A673 (cell line): ENCODE measurements around the gene PIAS4. TPM values are rescaled to one million over a fixed set of nuclear protein-coding genes. Genes with fewer than 3 reads are reported as not detected.

Source experiments
- BruUV-seq: library from RNA; stranded (reverse); fragments of 400-500 nt; replicated peaks from 2 replicates; lab custom pipeline; 2021; lab: Mats Ljungman, UMichigan
- CTCF ChIA-PET: fragments of 300-600 bp; sonication (Branson Sonifier 250); formaldehyde crosslinking; loops from one replicate; lab custom pipeline; 2022; ENCODE audit warnings: antibody characterized with exemption; lab: Charles Lee
- POLR2A ChIA-PET: fragments of 300-600 bp; sonication (Branson Sonifier 250); formaldehyde crosslinking; loops from one replicate; lab custom pipeline; 2022; ENCODE audit warnings: antibody characterized with exemption; ENCODE audit not compliant: low non-redundant PET; lab: Charles Lee
- DNase-seq: peaks from one replicate; pipeline ENCODE4 v3.0.0-alpha.2; 2015; ENCODE audit warnings: low spot score
- H3K27ac ChIP-seq: fragments of 200-600 bp; sonication (generic); 2 replicates; pipeline ENCODE4 v1.5.1; 2016; ENCODE audit warnings: mixed run types, low read depth, mild to moderate bottlenecking, mixed read lengths, antibody characterized with exemption, low read length; ENCODE audit not compliant: poor library complexity, severe bottlenecking
- H3K27me3 ChIP-seq: fragments of 200-600 bp; sonication (generic); replicated peaks from 2 replicates; pipeline ENCODE4 v1.6.1; 2017; ENCODE audit warnings: mixed run types, low read depth, mild to moderate bottlenecking, mixed read lengths, antibody characterized with exemption, low read length; ENCODE audit not compliant: insufficient read depth, poor library complexity
- H3K36me3 ChIP-seq: fragments of 200-600 bp; sonication (generic); 2 replicates; pipeline ENCODE4 v1.6.1; 2016; ENCODE audit warnings: mixed run types, mild to moderate bottlenecking, mixed read lengths, antibody characterized with exemption, low read length; ENCODE audit not compliant: insufficient read depth, poor library complexity, severe bottlenecking
- H3K4me1 ChIP-seq: fragments of 200-600 bp; sonication (generic); 2 replicates; pipeline ENCODE4 v1.6.1; 2017; ENCODE audit warnings: mixed run types, mild to moderate bottlenecking, mixed read lengths, antibody characterized with exemption, low read length; ENCODE audit not compliant: insufficient read depth, poor library complexity, severe bottlenecking
- H3K4me3 ChIP-seq: fragments of 200-600 bp; sonication (generic); 2 replicates; pipeline ENCODE4 v1.5.1; 2016; ENCODE audit warnings: low read depth, mixed run types, mild to moderate bottlenecking, mixed read lengths, low read length; ENCODE audit not compliant: poor library complexity, severe bottlenecking
- H3K9me3 ChIP-seq: fragments of 200-600 bp; sonication (generic); 2 replicates; pipeline ENCODE4 v1.6.1; 2016; ENCODE audit warnings: mixed run types, low read depth, mild to moderate bottlenecking, mixed read lengths, antibody characterized with exemption, low read length; ENCODE audit not compliant: poor library complexity, severe bottlenecking
- EZH2 ChIP-seq: fragments of 200-600 bp; sonication (generic); IDR thresholded peaks from 2 replicates; pipeline ENCODE4 v1.6.1; 2017; ENCODE audit warnings: borderline replicate concordance, low read depth, mild to moderate bottlenecking, mixed read lengths, antibody characterized with exemption, low read length; ENCODE audit not compliant: poor library complexity, severe bottlenecking
- intact Hi-C: fragments of 100-400 bp; cut with micrococcal nuclease; formaldehyde crosslinking; loops from one replicate; pipeline ENCODE4 v1.10.0; 2022; ENCODE audit not compliant: unreplicated experiment
- total RNA-seq: library from RNA; stranded (reverse); gene quantifications from 2 replicates; pipeline ENCODE4 v1.2.3, GENCODE V29; 2021
- TF ChIP-seq, protein P1 (sequence below): fragments of 300-800, 200-600 bp; sonication (generic); conservative IDR thresholded peaks from 2 replicates; pipeline ENCODE4 v1.5.1; 2017; ENCODE audit warnings: low read depth, mild to moderate bottlenecking, antibody characterized with exemption, low read length, moderate library complexity, mixed read lengths

PIAS4 gene
- total RNA-seq, 1 experiment from 2014 or later = 59.1 TPM

DNA sequence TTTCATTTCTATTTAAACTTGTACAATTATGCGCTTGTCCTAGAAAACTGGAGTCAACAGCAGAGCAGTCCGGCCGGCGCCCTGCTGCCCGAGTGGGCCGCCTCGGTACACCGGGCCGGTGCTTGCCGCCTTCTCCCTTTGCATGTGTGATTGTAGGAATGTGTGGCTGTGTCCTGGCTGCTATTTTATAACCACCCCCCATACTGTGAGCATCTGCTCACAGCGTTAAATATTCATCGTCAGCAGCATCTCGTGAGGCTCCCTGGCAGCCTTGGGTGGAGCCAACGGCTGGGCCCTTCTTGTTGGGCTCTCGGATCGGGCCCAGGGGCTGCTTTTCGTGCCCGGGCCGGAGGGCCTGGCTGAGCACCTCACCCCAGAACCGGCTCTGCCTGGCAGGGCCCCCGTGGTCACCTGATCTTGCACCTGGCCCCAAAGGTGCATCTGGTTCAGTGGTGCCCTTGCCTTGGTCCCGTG, 10.6 kb downstream of the PIAS4 start:
- CTCF ChIA-PET = no interaction called here
- Histone ChIP-seq H3K36me3 (peaks cover 34% of the 10 kb centered on the region), H3K27me3 (no peaks in the 10 kb centered on the region), H3K27ac (peak overlapping the region; percentile 7), H3K9me3 (no peaks in the 10 kb centered on the region), H3K4me3 (no peak overlapping the region), H3K4me1 (peaks cover 10% of the 10 kb centered on the region)
- POLR2A ChIA-PET = no interaction called here
- no peak for TF ChIP-seq EZH2
- TF ChIP-seq, protein P1, sequence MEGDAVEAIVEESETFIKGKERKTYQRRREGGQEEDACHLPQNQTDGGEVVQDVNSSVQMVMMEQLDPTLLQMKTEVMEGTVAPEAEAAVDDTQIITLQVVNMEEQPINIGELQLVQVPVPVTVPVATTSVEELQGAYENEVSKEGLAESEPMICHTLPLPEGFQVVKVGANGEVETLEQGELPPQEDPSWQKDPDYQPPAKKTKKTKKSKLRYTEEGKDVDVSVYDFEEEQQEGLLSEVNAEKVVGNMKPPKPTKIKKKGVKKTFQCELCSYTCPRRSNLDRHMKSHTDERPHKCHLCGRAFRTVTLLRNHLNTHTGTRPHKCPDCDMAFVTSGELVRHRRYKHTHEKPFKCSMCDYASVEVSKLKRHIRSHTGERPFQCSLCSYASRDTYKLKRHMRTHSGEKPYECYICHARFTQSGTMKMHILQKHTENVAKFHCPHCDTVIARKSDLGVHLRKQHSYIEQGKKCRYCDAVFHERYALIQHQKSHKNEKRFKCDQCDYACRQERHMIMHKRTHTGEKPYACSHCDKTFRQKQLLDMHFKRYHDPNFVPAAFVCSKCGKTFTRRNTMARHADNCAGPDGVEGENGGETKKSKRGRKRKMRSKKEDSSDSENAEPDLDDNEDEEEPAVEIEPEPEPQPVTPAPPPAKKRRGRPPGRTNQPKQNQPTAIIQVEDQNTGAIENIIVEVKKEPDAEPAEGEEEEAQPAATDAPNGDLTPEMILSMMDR = no peak
- intact Hi-C loops = no loop called here
- BruUV-seq = no TSS peak
- DNase-seq = peak; percentile 60

DNA sequence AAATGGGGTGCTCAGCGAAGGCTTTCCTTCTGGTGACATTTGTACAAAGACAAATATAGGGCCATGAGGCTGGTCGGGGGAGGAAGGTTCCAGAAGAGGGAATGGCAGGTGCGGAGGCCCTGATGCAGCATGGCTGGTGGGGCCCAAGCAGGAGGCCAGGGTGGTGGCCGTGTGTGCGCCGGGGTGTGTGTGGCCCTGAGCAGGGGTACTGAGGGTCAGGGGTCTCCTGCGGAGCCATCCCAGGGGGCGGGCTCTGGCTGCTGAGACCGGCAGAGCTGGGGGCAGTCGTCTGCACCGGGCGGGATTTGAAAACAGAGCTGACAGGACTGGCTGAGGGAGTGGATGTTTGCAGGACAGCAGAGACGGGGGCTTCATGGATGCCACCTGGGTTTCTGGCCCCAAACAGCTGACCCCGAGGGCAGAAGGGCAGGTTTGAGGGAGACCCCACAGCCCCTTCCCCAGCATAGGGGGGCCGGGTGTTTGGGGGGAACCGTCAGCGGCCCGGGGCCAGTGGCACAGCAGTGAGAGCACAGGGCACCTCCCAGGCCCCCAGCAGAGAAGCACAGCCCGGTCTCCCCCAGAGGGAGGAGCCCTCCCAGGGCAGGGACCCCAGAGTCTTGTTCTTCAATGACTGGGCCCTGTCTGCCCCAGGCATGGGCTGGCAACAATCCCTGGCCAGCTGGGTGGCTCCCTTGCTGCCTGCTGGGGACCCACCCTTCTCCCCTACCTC, 11.4 kb downstream of the PIAS4 start:
- ChIA-PET CTCF (no interaction called here), POLR2A (no interaction called here)
- Histone ChIP-seq H3K4me3 (no peak overlapping the region), H3K36me3 (peaks cover 34% of the 10 kb centered on the region), H3K9me3 (no peaks in the 10 kb centered on the region), H3K27ac (peak overlapping the region; percentile 30), H3K27me3 (no peaks in the 10 kb centered on the region), H3K4me1 (peaks cover 10% of the 10 kb centered on the region)
- no peak for DNase-seq
- intact Hi-C loops = no loop called here
- BruUV-seq = no TSS peak
- TF ChIP-seq, protein P1 = no peak
- TF ChIP-seq EZH2 = no peak

DNA sequence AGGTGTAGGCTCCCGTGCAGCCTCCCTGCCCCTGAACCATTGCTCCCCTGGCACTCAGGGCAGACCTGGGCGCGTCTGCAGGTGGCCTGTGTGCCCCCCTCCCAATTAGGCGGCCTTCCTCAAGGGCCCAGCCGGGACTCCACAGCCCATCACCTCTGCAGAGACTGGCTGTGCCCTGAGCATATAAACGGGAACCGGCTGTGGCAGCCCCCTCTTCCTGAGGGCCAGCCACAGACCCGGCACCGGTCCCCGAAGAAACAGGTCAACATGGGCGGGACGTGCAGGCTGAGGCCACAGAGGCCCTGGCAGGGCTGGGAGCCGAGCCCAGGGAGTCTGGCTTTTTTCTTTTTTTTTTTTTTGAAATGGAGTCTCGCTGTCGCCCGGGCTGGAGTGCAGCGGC, 12.0 kb downstream of the PIAS4 start:
- no peak for DNase-seq
- peak overlapping the region; percentile 30 for H3K27ac ChIP-seq
- peaks cover 35% of the 10 kb centered on the region for H3K36me3 ChIP-seq
- no TSS peak for BruUV-seq
- H3K4me1 ChIP-seq = peaks cover 10% of the 10 kb centered on the region
- TF ChIP-seq EZH2 = no peak
- TF ChIP-seq, protein P1 = no peak
- POLR2A ChIA-PET = no interaction called here
- no peaks in the 10 kb centered on the region for H3K27me3 ChIP-seq
- H3K9me3 ChIP-seq = no peaks in the 10 kb centered on the region
- H3K4me3 ChIP-seq = no peak overlapping the region
- intact Hi-C loops = no loop called here
- CTCF ChIA-PET = no interaction called here
